HCT116 (cell line): ENCODE measurements around the gene PSMG1. TPM values are rescaled to one million over a fixed set of nuclear protein-coding genes. Genes with fewer than 3 reads are reported as not detected.

Experiments
- ATAC-seq: fragments of 200-7000 bp; cut with Tn5 transposase; 2 replicates; pipeline ENCODE4 v1.9.1; 2020; ENCODE audit warnings: mild to moderate bottlenecking, moderate library complexity
- BruUV-seq: library from RNA; stranded (reverse); fragments of 400-500 nt; replicated peaks from 2 replicates; lab custom pipeline; 2021; lab: Mats Ljungman, UMichigan
- CTCF ChIA-PET: fragments of 300-600 bp; sonication (Branson Sonifier 250); formaldehyde crosslinking; loops from one replicate; lab custom pipeline; 2021; ENCODE audit warnings: antibody characterized with exemption; lab: Charles Lee
- POLR2A ChIA-PET: fragments of 300-600, 350-600 bp; sonication (Branson Sonifier 250); formaldehyde crosslinking; loops from one replicate; lab custom pipeline; 2021; ENCODE audit warnings: antibody characterized with exemption; lab: Charles Lee
- RAD21 ChIA-PET, 2 experiments: fragments of 300-600 bp; sonication (Branson Sonifier 250); formaldehyde crosslinking; loops; one replicate each; lab custom pipeline; 2023; ENCODE audit warnings: low total read pairs in 2 of 2; ENCODE audit not compliant: uncharacterized antibody in 2 of 2, unreplicated experiment in 2 of 2, low non-redundant PET in 1 of 2; lab: Charles Lee
- DNase-seq: peaks from one replicate; pipeline ENCODE4 v3.0.0-alpha.2; 2010; ENCODE audit warnings: low read depth, low spot score
- H2AFZ ChIP-seq: fragments of 200-600 bp; shearing (Covaris generic), sonication (generic); 2 replicates; pipeline ENCODE4 v1.6.1; 2017; ENCODE audit warnings: low read depth, mixed run types, mixed read lengths, antibody characterized with exemption, low read length; ENCODE audit not compliant: poor library complexity, severe bottlenecking
- H3K27ac ChIP-seq: 2 replicates; pipeline ENCODE4 v1.5.1; 2012; ENCODE audit warnings: low read depth, low read length
- H3K27me3 ChIP-seq: fragments of 200-600 bp; sonication (generic); 2 replicates; pipeline ENCODE4 v1.6.1; 2016; ENCODE audit warnings: mixed run types, low read length, mixed read lengths; ENCODE audit not compliant: insufficient read depth
- H3K36me3 ChIP-seq, 2 experiments: fragments of 200-500 bp in 1 of 2; fragments of 200-600 bp in 1 of 2; sonication (Bioruptor generic) in 1 of 2; sonication (generic) in 1 of 2; 2 replicates each; pipeline versions ENCODE4 v1.5.1 to v1.6.1; 2014 to 2016; ENCODE audit warnings: low read length in 2 of 2, inconsistent platforms in 1 of 2, mixed read lengths in 1 of 2, mixed run types in 1 of 2; ENCODE audit not compliant: insufficient read depth in 2 of 2, control insufficient read depth in 1 of 2
- H3K4me1 ChIP-seq, 2 experiments: fragments of 200-600 bp in 1 of 2; sonication (generic) in 1 of 2; 2 replicates each; pipeline versions ENCODE4 v1.5.1 to v1.6.1; 2012 to 2017; ENCODE audit warnings: low read length in 2 of 2, inconsistent platforms in 1 of 2, mild to moderate bottlenecking in 1 of 2, mixed read lengths in 1 of 2, mixed run types in 1 of 2, moderate library complexity in 1 of 2; ENCODE audit not compliant: insufficient read depth in 2 of 2, control insufficient read depth in 1 of 2
- H3K4me2 ChIP-seq: fragments of 200-600 bp; sonication (generic); 2 replicates; pipeline ENCODE4 v1.6.1; 2017; ENCODE audit warnings: mixed run types, low read length, mixed read lengths
- H3K4me3 ChIP-seq, 2 experiments: fragments of 200-600 bp in 1 of 2; sonication (generic) in 1 of 2; replicated peaks in 1 of 2; 2 replicates each; pipeline ENCODE4 v1.5.1; 2011 to 2016; ENCODE audit warnings: low read length in 2 of 2, control low read depth in 1 of 2, low read depth in 1 of 2, mild to moderate bottlenecking in 1 of 2, mixed read lengths in 1 of 2, mixed run types in 1 of 2
- H3K79me2 ChIP-seq: fragments of 200-600 bp; sonication (generic); 2 replicates; pipeline ENCODE4 v1.6.1; 2017; ENCODE audit warnings: mild to moderate bottlenecking, mixed run types, low read length, moderate library complexity, mixed read lengths; ENCODE audit not compliant: insufficient read depth
- H3K9ac ChIP-seq: fragments of 200-600 bp; sonication (generic); 2 replicates; pipeline ENCODE4 v1.6.1; 2016; ENCODE audit warnings: low read length, mixed read lengths
- H3K9me2 ChIP-seq: fragments of 200-600 bp; sonication (generic), shearing (Covaris generic); 2 replicates; pipeline ENCODE4 v1.6.1; 2017; ENCODE audit warnings: mixed run types, mild to moderate bottlenecking, moderate library complexity; ENCODE audit not compliant: insufficient read depth
- H3K9me3 ChIP-seq, 2 experiments: fragments of 200-500 bp in 1 of 2; fragments of 200-600 bp in 1 of 2; sonication (Bioruptor generic) in 1 of 2; sonication (generic) in 1 of 2; 2 replicates each; pipeline ENCODE4 v1.6.1; 2014 to 2017; ENCODE audit warnings: low read length in 2 of 2, mixed read lengths in 2 of 2, inconsistent platforms in 1 of 2, low read depth in 1 of 2, mild to moderate bottlenecking in 1 of 2, mixed run types in 1 of 2, moderate library complexity in 1 of 2; ENCODE audit not compliant: control insufficient read depth in 1 of 2, insufficient read depth in 1 of 2
- H4K20me1 ChIP-seq: fragments of 200-600 bp; sonication (generic), shearing (Covaris generic); 2 replicates; pipeline ENCODE4 v1.6.1; 2017; ENCODE audit warnings: mixed run types, mild to moderate bottlenecking, moderate library complexity; ENCODE audit not compliant: insufficient read depth
- CBX3 ChIP-seq: IDR thresholded peaks from 2 replicates; pipeline ENCODE4 v1.6.1; 2012; ENCODE audit warnings: low read depth
- EGR1 ChIP-seq: IDR thresholded peaks from 2 replicates; pipeline ENCODE4 v1.6.1; 2012; ENCODE audit warnings: low read depth
- ELF1 ChIP-seq: IDR thresholded peaks from 2 replicates; pipeline ENCODE4 v1.6.1; 2012; ENCODE audit warnings: low read depth, borderline replicate concordance
- EZH2 ChIP-seq: fragments of 200-600 bp; sonication (generic); IDR thresholded peaks from 2 replicates; pipeline ENCODE4 v1.6.1; 2017; ENCODE audit warnings: antibody characterized with exemption, mixed run types
- EZH2phosphoT487 ChIP-seq: fragments of 200-600 bp; IDR thresholded peaks from 2 replicates; pipeline ENCODE4 v1.6.1; 2018; ENCODE audit warnings: antibody characterized with exemption, borderline replicate concordance
- FOSL1 ChIP-seq: IDR thresholded peaks from 2 replicates; pipeline ENCODE4 v1.6.1; 2012; ENCODE audit warnings: low read depth
- POLR2AphosphoS5 ChIP-seq: IDR thresholded peaks from 2 replicates; pipeline ENCODE4 v1.6.1; 2011; ENCODE audit warnings: mild to moderate bottlenecking, low read depth, low read length, moderate library complexity
- RAD21 ChIP-seq: IDR thresholded peaks from 2 replicates; pipeline ENCODE4 v1.6.1; 2012; ENCODE audit warnings: low read depth, mild to moderate bottlenecking
- SIN3A ChIP-seq: IDR thresholded peaks from 2 replicates; pipeline ENCODE4 v1.6.1; 2012; ENCODE audit warnings: low read depth
- SP1 ChIP-seq: IDR thresholded peaks from 2 replicates; pipeline ENCODE4 v1.6.1; 2012; ENCODE audit warnings: low read depth
- SRF ChIP-seq: IDR thresholded peaks from 2 replicates; pipeline ENCODE4 v1.6.1; 2012; ENCODE audit warnings: low read depth
- YY1 ChIP-seq: IDR thresholded peaks from 2 replicates; pipeline ENCODE4 v1.6.1; 2011; ENCODE audit warnings: low read length, low read depth, moderate library complexity, mild to moderate bottlenecking; ENCODE audit not compliant: insufficient replicate concordance; ENCODE audit errors: extremely low read depth
- ZFX ChIP-seq: fragments of 450-650 bp; IDR thresholded peaks from 2 replicates; pipeline ENCODE4 v1.6.1; 2017
- ZNF274 ChIP-seq: fragments of 200-500 bp; sonication (Bioruptor generic); IDR thresholded peaks from 2 replicates; pipeline ENCODE4 v1.6.1; 2014; ENCODE audit warnings: mild to moderate bottlenecking, low read depth, low read length, inconsistent platforms
- intact Hi-C: fragments of 100-400 bp; cut with micrococcal nuclease; formaldehyde crosslinking; loops from 2 replicates; pipeline ENCODE4 v1.10.0; 2022
- total RNA-seq: library from RNA; stranded (reverse); gene quantifications from one replicate; pipeline ENCODE4 v1.2.1, GENCODE V29; 2021; ENCODE audit not compliant: unreplicated experiment
- TF ChIP-seq, protein P1 (sequence below): IDR thresholded peaks from 2 replicates; pipeline ENCODE4 v1.6.1; 2012
- TF ChIP-seq, protein P2 (sequence below): IDR thresholded peaks from 2 replicates; pipeline ENCODE4 v1.6.1; 2012; ENCODE audit warnings: low read depth
- TF ChIP-seq, protein P3 (sequence below), 3 experiments: fragments of 200-600 bp in 1 of 3; sonication (generic) in 1 of 3; IDR thresholded peaks in 2 of 3; conservative IDR thresholded peaks in 1 of 3; 2 replicates each; pipeline ENCODE4 v1.5.1; 2012 to 2017; ENCODE audit warnings: low read depth in 2 of 3, low read length in 2 of 3, antibody characterized with exemption in 1 of 3, borderline replicate concordance in 1 of 3, control low read depth in 1 of 3, mild to moderate bottlenecking in 1 of 3, mixed read lengths in 1 of 3, mixed run types in 1 of 3, moderate library complexity in 1 of 3; ENCODE audit not compliant: insufficient read depth in 1 of 3
- TF ChIP-seq, protein P4 (sequence below): IDR thresholded peaks from 2 replicates; pipeline ENCODE4 v1.6.1; 2011; ENCODE audit warnings: mild to moderate bottlenecking, low read length, moderate library complexity; ENCODE audit not compliant: insufficient replicate concordance; ENCODE audit errors: extremely low read depth

Gene PSMG1
- total RNA-seq, 1 experiment from 2014 or later: 83.7 TPM

DNA sequence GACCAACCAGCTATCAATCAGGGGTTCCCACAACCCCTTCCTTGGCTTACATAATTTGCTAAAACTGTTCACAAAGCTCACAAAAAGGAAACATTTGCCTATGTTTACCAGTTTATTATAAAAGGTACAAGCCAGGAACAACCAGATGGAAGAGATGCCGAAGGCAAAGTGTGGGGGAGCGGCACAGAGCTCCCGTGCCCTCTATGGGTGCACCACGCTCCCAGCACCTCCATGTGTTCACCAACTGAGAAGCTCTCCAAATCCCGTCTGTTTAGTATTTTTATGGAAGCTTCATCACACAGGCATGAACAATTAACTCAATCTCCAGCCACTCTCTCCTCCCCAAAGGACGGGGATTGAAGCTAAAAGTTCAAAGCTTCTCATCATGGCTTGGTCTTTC lies 32.9 kb downstream of the PSMG1 start:
- ChIA-PET CTCF (no interaction called here), RAD21 (no interaction called here), POLR2A (no interaction called here)
- Histone ChIP-seq H3K9ac (no peak overlapping the region), H2AFZ (no peak overlapping the region), H3K4me3 (no peak overlapping the region), H4K20me1 (no peaks in the 10 kb centered on the region), H3K27me3 (no peaks in the 10 kb centered on the region), H3K9me3 (no peaks in the 10 kb centered on the region), H3K79me2 (no peaks in the 10 kb centered on the region), H3K27ac (no peak overlapping the region), H3K36me3 (no peaks in the 10 kb centered on the region), H3K4me1 (peaks cover 3 to 11% of the 10 kb centered on the region in 2 experiments; a peak in 2 of 4 replicates), H3K9me2 (no peaks in the 10 kb centered on the region), H3K4me2 (0 out of 2 replicates have a peak overlapping the region, but pooled peaks have one; percentile 11)
- ATAC-seq: no peak
- TF ChIP-seq, protein P1, sequence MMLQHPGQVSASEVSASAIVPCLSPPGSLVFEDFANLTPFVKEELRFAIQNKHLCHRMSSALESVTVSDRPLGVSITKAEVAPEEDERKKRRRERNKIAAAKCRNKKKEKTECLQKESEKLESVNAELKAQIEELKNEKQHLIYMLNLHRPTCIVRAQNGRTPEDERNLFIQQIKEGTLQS: no peak
- no peak for TF ChIP-seq ZNF274
- TF ChIP-seq, protein P2, sequence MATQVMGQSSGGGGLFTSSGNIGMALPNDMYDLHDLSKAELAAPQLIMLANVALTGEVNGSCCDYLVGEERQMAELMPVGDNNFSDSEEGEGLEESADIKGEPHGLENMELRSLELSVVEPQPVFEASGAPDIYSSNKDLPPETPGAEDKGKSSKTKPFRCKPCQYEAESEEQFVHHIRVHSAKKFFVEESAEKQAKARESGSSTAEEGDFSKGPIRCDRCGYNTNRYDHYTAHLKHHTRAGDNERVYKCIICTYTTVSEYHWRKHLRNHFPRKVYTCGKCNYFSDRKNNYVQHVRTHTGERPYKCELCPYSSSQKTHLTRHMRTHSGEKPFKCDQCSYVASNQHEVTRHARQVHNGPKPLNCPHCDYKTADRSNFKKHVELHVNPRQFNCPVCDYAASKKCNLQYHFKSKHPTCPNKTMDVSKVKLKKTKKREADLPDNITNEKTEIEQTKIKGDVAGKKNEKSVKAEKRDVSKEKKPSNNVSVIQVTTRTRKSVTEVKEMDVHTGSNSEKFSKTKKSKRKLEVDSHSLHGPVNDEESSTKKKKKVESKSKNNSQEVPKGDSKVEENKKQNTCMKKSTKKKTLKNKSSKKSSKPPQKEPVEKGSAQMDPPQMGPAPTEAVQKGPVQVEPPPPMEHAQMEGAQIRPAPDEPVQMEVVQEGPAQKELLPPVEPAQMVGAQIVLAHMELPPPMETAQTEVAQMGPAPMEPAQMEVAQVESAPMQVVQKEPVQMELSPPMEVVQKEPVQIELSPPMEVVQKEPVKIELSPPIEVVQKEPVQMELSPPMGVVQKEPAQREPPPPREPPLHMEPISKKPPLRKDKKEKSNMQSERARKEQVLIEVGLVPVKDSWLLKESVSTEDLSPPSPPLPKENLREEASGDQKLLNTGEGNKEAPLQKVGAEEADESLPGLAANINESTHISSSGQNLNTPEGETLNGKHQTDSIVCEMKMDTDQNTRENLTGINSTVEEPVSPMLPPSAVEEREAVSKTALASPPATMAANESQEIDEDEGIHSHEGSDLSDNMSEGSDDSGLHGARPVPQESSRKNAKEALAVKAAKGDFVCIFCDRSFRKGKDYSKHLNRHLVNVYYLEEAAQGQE: no peak
- TF ChIP-seq FOSL1: no peak
- no peak for TF ChIP-seq EZH2
- TF ChIP-seq, protein P3, sequence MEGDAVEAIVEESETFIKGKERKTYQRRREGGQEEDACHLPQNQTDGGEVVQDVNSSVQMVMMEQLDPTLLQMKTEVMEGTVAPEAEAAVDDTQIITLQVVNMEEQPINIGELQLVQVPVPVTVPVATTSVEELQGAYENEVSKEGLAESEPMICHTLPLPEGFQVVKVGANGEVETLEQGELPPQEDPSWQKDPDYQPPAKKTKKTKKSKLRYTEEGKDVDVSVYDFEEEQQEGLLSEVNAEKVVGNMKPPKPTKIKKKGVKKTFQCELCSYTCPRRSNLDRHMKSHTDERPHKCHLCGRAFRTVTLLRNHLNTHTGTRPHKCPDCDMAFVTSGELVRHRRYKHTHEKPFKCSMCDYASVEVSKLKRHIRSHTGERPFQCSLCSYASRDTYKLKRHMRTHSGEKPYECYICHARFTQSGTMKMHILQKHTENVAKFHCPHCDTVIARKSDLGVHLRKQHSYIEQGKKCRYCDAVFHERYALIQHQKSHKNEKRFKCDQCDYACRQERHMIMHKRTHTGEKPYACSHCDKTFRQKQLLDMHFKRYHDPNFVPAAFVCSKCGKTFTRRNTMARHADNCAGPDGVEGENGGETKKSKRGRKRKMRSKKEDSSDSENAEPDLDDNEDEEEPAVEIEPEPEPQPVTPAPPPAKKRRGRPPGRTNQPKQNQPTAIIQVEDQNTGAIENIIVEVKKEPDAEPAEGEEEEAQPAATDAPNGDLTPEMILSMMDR (IDR thresholded peaks at IDR 0.05 in 2 of 3, conservative IDR thresholded peaks at IDR 0.05 in 1 of 3; ENCODE audit: borderline replicate concordance in 1 of 3, insufficient read depth in 1 of 3, low read depth in 2 of 3, low read length in 2 of 3): no peak
- TF ChIP-seq SIN3A: no peak
- TF ChIP-seq, protein P4, sequence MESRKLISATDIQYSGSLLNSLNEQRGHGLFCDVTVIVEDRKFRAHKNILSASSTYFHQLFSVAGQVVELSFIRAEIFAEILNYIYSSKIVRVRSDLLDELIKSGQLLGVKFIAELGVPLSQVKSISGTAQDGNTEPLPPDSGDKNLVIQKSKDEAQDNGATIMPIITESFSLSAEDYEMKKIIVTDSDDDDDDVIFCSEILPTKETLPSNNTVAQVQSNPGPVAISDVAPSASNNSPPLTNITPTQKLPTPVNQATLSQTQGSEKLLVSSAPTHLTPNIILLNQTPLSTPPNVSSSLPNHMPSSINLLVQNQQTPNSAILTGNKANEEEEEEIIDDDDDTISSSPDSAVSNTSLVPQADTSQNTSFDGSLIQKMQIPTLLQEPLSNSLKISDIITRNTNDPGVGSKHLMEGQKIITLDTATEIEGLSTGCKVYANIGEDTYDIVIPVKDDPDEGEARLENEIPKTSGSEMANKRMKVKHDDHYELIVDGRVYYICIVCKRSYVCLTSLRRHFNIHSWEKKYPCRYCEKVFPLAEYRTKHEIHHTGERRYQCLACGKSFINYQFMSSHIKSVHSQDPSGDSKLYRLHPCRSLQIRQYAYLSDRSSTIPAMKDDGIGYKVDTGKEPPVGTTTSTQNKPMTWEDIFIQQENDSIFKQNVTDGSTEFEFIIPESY: no peak
- TF ChIP-seq YY1: no peak
- TF ChIP-seq RAD21: no peak
- no peak for TF ChIP-seq EZH2phosphoT487
- no peak for TF ChIP-seq CBX3
- no peak for TF ChIP-seq ZFX
- no peak for TF ChIP-seq EGR1
- no peak for TF ChIP-seq ELF1
- no peak for TF ChIP-seq SRF
- TF ChIP-seq SP1: no peak
- no peak for TF ChIP-seq POLR2AphosphoS5
- intact Hi-C loops: no loop called here
- DNase-seq: no peak
- BruUV-seq: no TSS peak
